ENCODE data around the gene MAP6. TPM values are rescaled to one million over a fixed set of nuclear protein-coding genes. Genes with fewer than 3 reads are reported as not detected.

The MAP6 gene
- total and polyA plus RNA-seq, 10 of the 15 experiments (the other 5 are each of a cell fraction or from before 2014, with no cell fraction given): 0.06 to 0.19 (median 0.11) TPM; not detected in 5

- TF ChIP-seq PML (IDR thresholded peaks at IDR 0.05; ENCODE audit: low read length) (no peak), TCF7 (IDR thresholded peaks at IDR 0.05; ENCODE audit: borderline replicate concordance) (no peak), RELA (IDR thresholded peaks at IDR 0.05; ENCODE audit: borderline replicate concordance, partially characterized antibody) (no peak), ZBTB4 (CRISPR knock-in tag; IDR thresholded peaks at IDR 0.05) (no peak), SMAD5 (IDR thresholded peaks at IDR 0.05; ENCODE audit: low read depth) (no peak), IKZF2 (IDR thresholded peaks at IDR 0.05) (no peak), GABPA (IDR thresholded peaks at IDR 0.05; ENCODE audit: low read depth) (no peak), POLR2AphosphoS5 (IDR thresholded peaks at IDR 0.05; ENCODE audit: low read length) (no peak), POU2F2 (IDR thresholded peaks at IDR 0.05; ENCODE audit: borderline replicate concordance, low read depth, low read length) (no peak), IRF4 (IDR thresholded peaks at IDR 0.05; ENCODE audit: low read depth, low read length) (no peak), IKZF1 (conservative IDR thresholded peaks at IDR 0.05) (no peak), ZBTB11 (CRISPR knock-in tag; IDR thresholded peaks at IDR 0.05) (no peak), E4F1 (IDR thresholded peaks at IDR 0.05; ENCODE audit: borderline replicate concordance, partially characterized antibody) (no peak), CHD4 (IDR thresholded peaks at IDR 0.05) (no peak), SP1 (IDR thresholded peaks at IDR 0.05; ENCODE audit: low read depth, low read length) (no peak), WRNIP1 (IDR thresholded peaks at IDR 0.05; ENCODE audit: borderline replicate concordance, low read depth, low read length) (no peak)
- ATAC-seq (no peak), DNase-seq (ENCODE audit: low read depth, low spot score) (no peak), FAIRE-seq (no peak)
- no peak overlapping the region for H3K4me2 ChIP-seq (ENCODE audit: control insufficient read depth, insufficient read depth)
- H3K9ac ChIP-seq (ENCODE audit: control insufficient read depth, insufficient read depth, low read length): no peak overlapping the region
- no peak overlapping the region for H3K27ac ChIP-seq (ENCODE audit: control insufficient read depth, insufficient read depth)
- WGBS (ENCODE audit: insufficient coverage, insufficient replicate concordance, low lambda C conversion rate, missing lambda C conversion rate): 34% methylated on average over 6 of the region's 6 CpGs
- RAD21 ChIA-PET (ENCODE audit: unreplicated experiment): no interaction called here
- H2AFZ ChIP-seq (ENCODE audit: control insufficient read depth, low read depth, low read length): no peak overlapping the region
- no peak overlapping the region for H3K4me3 ChIP-seq
- H3K79me2 ChIP-seq (ENCODE audit: control insufficient read depth, insufficient read depth, low read length): no peaks in the 10 kb centered on the region
- BruUV-seq (replicated peaks): no TSS peak
- H3K9me3 ChIP-seq (replicated peaks; ENCODE audit: control insufficient read depth, insufficient read depth, low read length): no peaks in the 10 kb centered on the region
- CTCF ChIA-PET: interaction anchor here (0.8 to 1.9 kb wide), 2 partner anchors 10 to 41 kb away, joined by 3 to 8 read pairs; no protein-coding TSS in a partner anchor
- POLR2A ChIA-PET: no interaction called here
- SMC1A ChIA-PET (ENCODE audit: uncharacterized antibody, unreplicated experiment): no interaction called here
- in situ Hi-C loops (cut with MboI): no loop called here
- intact Hi-C loops (cut with micrococcal nuclease; ENCODE audit: unreplicated experiment): no loop called here
- no peaks in the 10 kb centered on the region; the same call in 1 of the 2 replicates for H3K4me1 ChIP-seq (ENCODE audit: control insufficient read depth, insufficient read depth, low read length)
- no peaks in the 10 kb centered on the region for H3K36me3 ChIP-seq (ENCODE audit: control insufficient read depth in 2 of 2, insufficient read depth in 2 of 2, low read length in 1 of 2)
- no peaks in the 10 kb centered on the region for H4K20me1 ChIP-seq (ENCODE audit: control insufficient read depth, insufficient read depth)
- H3K27me3 ChIP-seq (replicated peaks in 1 of 2; ENCODE audit: control insufficient read depth in 2 of 2, insufficient read depth in 2 of 2, low read length in 1 of 2): no peaks in the 10 kb centered on the region
Observed at GRCh38 chr11:75588051-75588481, 80.8 kb downstream of the MAP6 start.

All from GM12878 (cell line).